HCT116 (cell line): Measurements from ENCODE around the gene ZNF292. TPM values are rescaled to one million over a fixed set of nuclear protein-coding genes. Genes with fewer than 3 reads are reported as not detected.

ENCODE experiments used
- ATAC-seq: fragments of 200-7000 bp; cut with Tn5 transposase; 2 replicates; pipeline ENCODE4 v1.9.1; 2020; ENCODE audit warnings: mild to moderate bottlenecking, moderate library complexity
- BruUV-seq: library from RNA; stranded (reverse); fragments of 400-500 nt; replicated peaks from 2 replicates; lab custom pipeline; 2021; lab: Mats Ljungman, UMichigan
- CTCF ChIA-PET: fragments of 300-600 bp; sonication (Branson Sonifier 250); formaldehyde crosslinking; loops from one replicate; lab custom pipeline; 2021; ENCODE audit warnings: antibody characterized with exemption; lab: Charles Lee
- POLR2A ChIA-PET: fragments of 300-600, 350-600 bp; sonication (Branson Sonifier 250); formaldehyde crosslinking; loops from one replicate; lab custom pipeline; 2021; ENCODE audit warnings: antibody characterized with exemption; lab: Charles Lee
- RAD21 ChIA-PET, 2 experiments: fragments of 300-600 bp; sonication (Branson Sonifier 250); formaldehyde crosslinking; loops; one replicate each; lab custom pipeline; 2023; ENCODE audit warnings: low total read pairs in 2 of 2; ENCODE audit not compliant: uncharacterized antibody in 2 of 2, unreplicated experiment in 2 of 2, low non-redundant PET in 1 of 2; lab: Charles Lee
- DNase-seq: peaks from one replicate; pipeline ENCODE4 v3.0.0-alpha.2; 2010; ENCODE audit warnings: low read depth, low spot score
- H2AFZ ChIP-seq: fragments of 200-600 bp; shearing (Covaris generic), sonication (generic); 2 replicates; pipeline ENCODE4 v1.6.1; 2017; ENCODE audit warnings: low read depth, mixed run types, mixed read lengths, antibody characterized with exemption, low read length; ENCODE audit not compliant: poor library complexity, severe bottlenecking
- H3K27ac ChIP-seq: 2 replicates; pipeline ENCODE4 v1.5.1; 2012; ENCODE audit warnings: low read depth, low read length
- H3K27me3 ChIP-seq: fragments of 200-600 bp; sonication (generic); 2 replicates; pipeline ENCODE4 v1.6.1; 2016; ENCODE audit warnings: mixed run types, low read length, mixed read lengths; ENCODE audit not compliant: insufficient read depth
- H3K36me3 ChIP-seq, 2 experiments: fragments of 200-500 bp in 1 of 2; fragments of 200-600 bp in 1 of 2; sonication (Bioruptor generic) in 1 of 2; sonication (generic) in 1 of 2; 2 replicates each; pipeline versions ENCODE4 v1.5.1 to v1.6.1; 2014 to 2016; ENCODE audit warnings: low read length in 2 of 2, inconsistent platforms in 1 of 2, mixed read lengths in 1 of 2, mixed run types in 1 of 2; ENCODE audit not compliant: insufficient read depth in 2 of 2, control insufficient read depth in 1 of 2
- H3K4me1 ChIP-seq, 2 experiments: fragments of 200-600 bp in 1 of 2; sonication (generic) in 1 of 2; 2 replicates each; pipeline versions ENCODE4 v1.5.1 to v1.6.1; 2012 to 2017; ENCODE audit warnings: low read length in 2 of 2, inconsistent platforms in 1 of 2, mild to moderate bottlenecking in 1 of 2, mixed read lengths in 1 of 2, mixed run types in 1 of 2, moderate library complexity in 1 of 2; ENCODE audit not compliant: insufficient read depth in 2 of 2, control insufficient read depth in 1 of 2
- H3K4me2 ChIP-seq: fragments of 200-600 bp; sonication (generic); 2 replicates; pipeline ENCODE4 v1.6.1; 2017; ENCODE audit warnings: mixed run types, low read length, mixed read lengths
- H3K4me3 ChIP-seq, 2 experiments: fragments of 200-600 bp in 1 of 2; sonication (generic) in 1 of 2; replicated peaks in 1 of 2; 2 replicates each; pipeline ENCODE4 v1.5.1; 2011 to 2016; ENCODE audit warnings: low read length in 2 of 2, control low read depth in 1 of 2, low read depth in 1 of 2, mild to moderate bottlenecking in 1 of 2, mixed read lengths in 1 of 2, mixed run types in 1 of 2
- H3K79me2 ChIP-seq: fragments of 200-600 bp; sonication (generic); 2 replicates; pipeline ENCODE4 v1.6.1; 2017; ENCODE audit warnings: mild to moderate bottlenecking, mixed run types, low read length, moderate library complexity, mixed read lengths; ENCODE audit not compliant: insufficient read depth
- H3K9ac ChIP-seq: fragments of 200-600 bp; sonication (generic); 2 replicates; pipeline ENCODE4 v1.6.1; 2016; ENCODE audit warnings: low read length, mixed read lengths
- H3K9me2 ChIP-seq: fragments of 200-600 bp; sonication (generic), shearing (Covaris generic); 2 replicates; pipeline ENCODE4 v1.6.1; 2017; ENCODE audit warnings: mixed run types, mild to moderate bottlenecking, moderate library complexity; ENCODE audit not compliant: insufficient read depth
- H3K9me3 ChIP-seq, 2 experiments: fragments of 200-500 bp in 1 of 2; fragments of 200-600 bp in 1 of 2; sonication (Bioruptor generic) in 1 of 2; sonication (generic) in 1 of 2; 2 replicates each; pipeline ENCODE4 v1.6.1; 2014 to 2017; ENCODE audit warnings: low read length in 2 of 2, mixed read lengths in 2 of 2, inconsistent platforms in 1 of 2, low read depth in 1 of 2, mild to moderate bottlenecking in 1 of 2, mixed run types in 1 of 2, moderate library complexity in 1 of 2; ENCODE audit not compliant: control insufficient read depth in 1 of 2, insufficient read depth in 1 of 2
- H4K20me1 ChIP-seq: fragments of 200-600 bp; sonication (generic), shearing (Covaris generic); 2 replicates; pipeline ENCODE4 v1.6.1; 2017; ENCODE audit warnings: mixed run types, mild to moderate bottlenecking, moderate library complexity; ENCODE audit not compliant: insufficient read depth
- ATF3 ChIP-seq: IDR thresholded peaks from 2 replicates; pipeline ENCODE4 v1.6.1; 2012
- CBX3 ChIP-seq: IDR thresholded peaks from 2 replicates; pipeline ENCODE4 v1.6.1; 2012; ENCODE audit warnings: low read depth
- CEBPB ChIP-seq: IDR thresholded peaks from 2 replicates; pipeline ENCODE4 v1.6.1; 2012; ENCODE audit warnings: low read depth
- CTCF ChIP-seq, 3 experiments: fragments of 200-600 bp in 1 of 3; sonication (generic) in 1 of 3; IDR thresholded peaks in 2 of 3; conservative IDR thresholded peaks in 1 of 3; 2 replicates each; pipeline ENCODE4 v1.5.1; 2012 to 2017; ENCODE audit warnings: low read depth in 2 of 3, low read length in 2 of 3, antibody characterized with exemption in 1 of 3, borderline replicate concordance in 1 of 3, control low read depth in 1 of 3, mild to moderate bottlenecking in 1 of 3, mixed read lengths in 1 of 3, mixed run types in 1 of 3, moderate library complexity in 1 of 3; ENCODE audit not compliant: insufficient read depth in 1 of 3
- EGR1 ChIP-seq: IDR thresholded peaks from 2 replicates; pipeline ENCODE4 v1.6.1; 2012; ENCODE audit warnings: low read depth
- ELF1 ChIP-seq: IDR thresholded peaks from 2 replicates; pipeline ENCODE4 v1.6.1; 2012; ENCODE audit warnings: low read depth, borderline replicate concordance
- FOSL1 ChIP-seq: IDR thresholded peaks from 2 replicates; pipeline ENCODE4 v1.6.1; 2012; ENCODE audit warnings: low read depth
- POLR2A ChIP-seq: IDR thresholded peaks from 2 replicates; pipeline ENCODE4 v1.7.0; 2011; ENCODE audit warnings: borderline replicate concordance; ENCODE audit not compliant: insufficient read depth, insufficient read length; ENCODE audit errors: extremely low read depth
- POLR2AphosphoS5 ChIP-seq: IDR thresholded peaks from 2 replicates; pipeline ENCODE4 v1.6.1; 2011; ENCODE audit warnings: mild to moderate bottlenecking, low read depth, low read length, moderate library complexity
- RAD21 ChIP-seq: IDR thresholded peaks from 2 replicates; pipeline ENCODE4 v1.6.1; 2012; ENCODE audit warnings: low read depth, mild to moderate bottlenecking
- REST ChIP-seq: IDR thresholded peaks from 2 replicates; pipeline ENCODE4 v1.6.1; 2012; ENCODE audit warnings: low read depth
- SIN3A ChIP-seq: IDR thresholded peaks from 2 replicates; pipeline ENCODE4 v1.6.1; 2012; ENCODE audit warnings: low read depth
- SP1 ChIP-seq: IDR thresholded peaks from 2 replicates; pipeline ENCODE4 v1.6.1; 2012; ENCODE audit warnings: low read depth
- TCF7L2 ChIP-seq: IDR thresholded peaks from 2 replicates; pipeline ENCODE4 v1.7.0; 2011; ENCODE audit warnings: borderline replicate concordance, inconsistent platforms; ENCODE audit not compliant: insufficient read depth, insufficient read length; ENCODE audit errors: extremely low read depth
- YY1 ChIP-seq: IDR thresholded peaks from 2 replicates; pipeline ENCODE4 v1.6.1; 2011; ENCODE audit warnings: low read length, low read depth, moderate library complexity, mild to moderate bottlenecking; ENCODE audit not compliant: insufficient replicate concordance; ENCODE audit errors: extremely low read depth
- ZBTB33 ChIP-seq: IDR thresholded peaks from 2 replicates; pipeline ENCODE4 v1.6.1; 2011; ENCODE audit warnings: mild to moderate bottlenecking, low read length, moderate library complexity; ENCODE audit not compliant: insufficient replicate concordance; ENCODE audit errors: extremely low read depth
- ZFX ChIP-seq: fragments of 450-650 bp; IDR thresholded peaks from 2 replicates; pipeline ENCODE4 v1.6.1; 2017
- ZNF274 ChIP-seq: fragments of 200-500 bp; sonication (Bioruptor generic); IDR thresholded peaks from 2 replicates; pipeline ENCODE4 v1.6.1; 2014; ENCODE audit warnings: mild to moderate bottlenecking, low read depth, low read length, inconsistent platforms
- intact Hi-C: fragments of 100-400 bp; cut with micrococcal nuclease; formaldehyde crosslinking; loops from 2 replicates; pipeline ENCODE4 v1.10.0; 2022
- total RNA-seq: library from RNA; stranded (reverse); gene quantifications from one replicate; pipeline ENCODE4 v1.2.1, GENCODE V29; 2021; ENCODE audit not compliant: unreplicated experiment

ZNF292 gene
- total RNA-seq, 1 experiment from 2014 or later: 35.3 TPM

- BruUV-seq: no TSS peak
- Histone ChIP-seq H3K4me1 (no peaks in the 10 kb centered on the region), H3K36me3 (no peaks in the 10 kb centered on the region), H3K79me2 (peaks cover 99% of the 10 kb centered on the region), H2AFZ (no peak overlapping the region), H3K9me3 (no peaks in the 10 kb centered on the region), H3K4me2 (no peak overlapping the region), H3K4me3 (no peak overlapping the region), H3K9ac (no peak overlapping the region), H3K27ac (no peak overlapping the region), H3K27me3 (no peaks in the 10 kb centered on the region), H3K9me2 (no peaks in the 10 kb centered on the region), H4K20me1 (peaks cover 44% of the 10 kb centered on the region)
- intact Hi-C loops: no loop called here
- ChIA-PET POLR2A (no interaction called here), RAD21 (no interaction called here), CTCF (no interaction called here)
- no peak for ATAC-seq
- no peak for DNase-seq
- TF ChIP-seq TCF7L2 (no peak), CEBPB (no peak), ELF1 (no peak), CTCF (IDR thresholded peaks at IDR 0.05 in 2 of 3, conservative IDR thresholded peaks at IDR 0.05 in 1 of 3; ENCODE audit: borderline replicate concordance in 1 of 3, insufficient read depth in 1 of 3, low read depth in 2 of 3, low read length in 2 of 3) (no peak), SIN3A (no peak), REST (no peak), RAD21 (no peak), POLR2AphosphoS5 (no peak), EGR1 (no peak), ATF3 (no peak), ZFX (no peak), SP1 (no peak), YY1 (no peak), FOSL1 (no peak), ZBTB33 (no peak), POLR2A (no peak), CBX3 (no peak), ZNF274 (no peak)
These were observed 9.8 kb downstream of the ZNF292 start for GRCh38 chr6:87165185-87165584.
